IPS-NIHi7 (cell line): ENCODE measurements around the gene MYBPC2.
A peak's percentile ranks its signal among the peaks of the same experiment; 100 is the strongest.
"Not testable (repeated sequence)": the region's sequence is repeated elsewhere in the genome, so short reads cannot be mapped to it uniquely, and the experiment has no call there.

Experiments
- DNase-seq: peaks from one replicate; pipeline ENCODE4 v3.0.0; 2012; ENCODE audit warnings: mixed read lengths; ENCODE audit errors: extremely low spot score

Gene MYBPC2

GRCh38 chr19:50459638-50460037 is 26.9 kb downstream of the MYBPC2 start:
- DNase-seq = no peak

- no peak for DNase-seq
Observed at GRCh38 chr19:50460161-50460765, 27.6 kb downstream of the MYBPC2 start.

GRCh38 chr19:50461066-50461875 is 28.6 kb downstream of the MYBPC2 start:
- DNase-seq = peak; percentile 91

GRCh38 chr19:50462970-50463369 is 30.3 kb downstream of the MYBPC2 start:
- DNase-seq = no peak

GRCh38 chr19:50464348-50464747 is 31.7 kb downstream of the MYBPC2 start:
- DNase-seq = no peak

GRCh38 chr19:50465000-50465399 is 32.3 kb downstream of the MYBPC2 start:
- no peak for DNase-seq

GRCh38 chr19:50465986-50466705 is 33.5 kb downstream of the MYBPC2 start:
- peak; percentile 83 for DNase-seq

- DNase-seq = no peak
Observed at GRCh38 chr19:50466706-50467039, 34.0 kb downstream of the MYBPC2 start.

- no peak for DNase-seq
Observed at GRCh38 chr19:50467566-50467965, 34.9 kb downstream of the MYBPC2 start.

GRCh38 chr19:50468818-50469217 is 36.1 kb downstream of the MYBPC2 start:
- no peak for DNase-seq

GRCh38 chr19:50473336-50473735 is 40.6 kb downstream of the MYBPC2 start:
- not testable (repeated sequence) for DNase-seq

- DNase-seq = no peak
Observed at GRCh38 chr19:50475101-50475568, 42.4 kb downstream of the MYBPC2 start.

- no peak for DNase-seq
Observed at GRCh38 chr19:50475736-50476223, 43.1 kb downstream of the MYBPC2 start.

- peak; percentile 100 for DNase-seq
Observed at GRCh38 chr19:50476224-50476906, 43.7 kb downstream of the MYBPC2 start, which contains the start of the genes EMC10 and GARIN5A. Gene EMC10, plus strand, starts transcription at chr19:50476507. Its CDS starts 38 bp downstream, at chr19:50476545. Gene GARIN5A, minus strand, starts transcription at chr19:50476848. Its CDS starts 460 bp downstream, at chr19:50476388.

- DNase-seq = no peak
Observed at GRCh38 chr19:50476907-50477238, 44.2 kb downstream of the MYBPC2 start.

- no peak for DNase-seq
Observed at GRCh38 chr19:50477751-50478515, 45.2 kb downstream of the MYBPC2 start.

GRCh38 chr19:50478901-50479715 is 46.4 kb downstream of the MYBPC2 start:
- DNase-seq = peak; percentile 79

GRCh38 chr19:50479761-50480251 is 47.1 kb downstream of the MYBPC2 start:
- no peak for DNase-seq

GRCh38 chr19:50480281-50481111 is 47.8 kb downstream of the MYBPC2 start:
- no peak for DNase-seq
